Activated gamma-delta T cell (primary cell): ENCODE measurements around the gene CDY2B.
"Not testable (repeated sequence)": the region's sequence is repeated elsewhere in the genome, so short reads cannot be mapped to it uniquely, and the experiment has no call there.

Source experiments
- DNase-seq: peaks from one replicate; lab custom pipeline; 2025; lab: John Stamatoyannopoulos, UW
- total RNA-seq, 2 donors: gene quantifications; one replicate each; lab custom pipeline; 2026; lab: John Stamatoyannopoulos, UW

CDY2B gene, protein sequence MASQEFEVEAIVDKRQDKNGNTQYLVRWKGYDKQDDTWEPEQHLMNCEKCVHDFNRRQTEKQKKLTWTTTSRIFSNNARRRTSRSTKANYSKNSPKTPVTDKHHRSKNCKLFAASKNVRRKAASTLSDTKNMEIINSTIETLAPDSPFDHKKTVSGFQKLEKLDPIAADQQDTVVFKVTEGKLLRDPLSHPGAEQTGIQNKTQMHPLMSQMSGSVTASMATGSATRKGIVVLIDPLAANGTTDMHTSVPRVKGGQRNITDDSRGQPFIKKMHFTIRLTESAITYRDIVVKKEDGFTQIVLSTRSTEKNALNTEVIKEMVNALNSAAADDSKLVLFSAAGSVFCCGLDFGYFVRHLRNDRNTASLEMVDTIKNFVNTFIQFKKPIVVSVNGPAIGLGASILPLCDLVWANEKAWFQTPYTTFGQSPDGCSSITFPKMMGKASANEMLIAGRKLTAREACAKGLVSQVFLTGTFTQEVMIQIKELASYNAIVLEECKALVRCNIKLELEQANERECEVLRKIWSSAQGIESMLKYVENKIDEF
- 0 reads per million in 2 donors for total RNA-seq

DNA sequence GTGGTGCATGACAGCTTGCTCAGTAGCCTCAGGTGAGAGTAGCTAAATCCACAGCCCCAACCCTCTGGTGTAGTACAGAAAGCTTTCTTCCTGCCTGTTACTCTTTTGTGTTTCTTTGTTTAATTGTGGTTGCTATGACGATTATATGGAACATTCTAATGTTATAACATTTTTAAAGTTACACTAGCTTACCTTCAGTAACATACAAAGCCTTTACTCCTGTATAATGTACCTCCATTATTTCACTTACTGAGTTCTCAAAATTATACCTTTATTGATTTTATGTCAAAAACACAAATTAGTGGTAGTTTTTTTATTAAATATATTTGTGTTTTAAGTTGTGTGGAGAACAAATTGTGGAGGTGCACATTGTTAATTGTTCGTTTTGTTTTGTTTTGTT, at the start of gene CDY2B:
CDY2B (minus strand) TSS at position 101 of the 400 bp plus-strand sequence. CDS start 328 bp downstream, outside the sequence.
- DNase-seq: not testable (repeated sequence)

DNA sequence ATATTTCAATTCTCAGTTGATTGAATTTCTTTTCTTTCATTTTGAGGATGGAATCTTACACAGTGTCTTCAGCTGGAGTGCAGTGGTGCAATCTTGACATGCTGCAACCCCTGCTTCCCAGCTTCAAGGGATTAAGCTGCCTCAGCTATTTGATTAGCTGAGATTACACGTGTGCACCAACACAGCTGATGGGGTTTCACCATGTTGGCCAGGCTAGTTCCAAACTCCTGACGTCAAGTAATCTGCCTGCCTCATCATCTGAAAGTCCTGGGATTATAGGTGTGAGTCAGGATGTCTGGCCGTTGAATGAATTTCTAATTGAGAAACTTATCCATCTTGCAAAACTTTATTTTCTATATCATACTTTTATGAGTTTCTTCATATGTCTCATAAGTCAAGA, 28.0 kb upstream of the CDY2B start:
- DNase-seq: not testable (repeated sequence)

DNA sequence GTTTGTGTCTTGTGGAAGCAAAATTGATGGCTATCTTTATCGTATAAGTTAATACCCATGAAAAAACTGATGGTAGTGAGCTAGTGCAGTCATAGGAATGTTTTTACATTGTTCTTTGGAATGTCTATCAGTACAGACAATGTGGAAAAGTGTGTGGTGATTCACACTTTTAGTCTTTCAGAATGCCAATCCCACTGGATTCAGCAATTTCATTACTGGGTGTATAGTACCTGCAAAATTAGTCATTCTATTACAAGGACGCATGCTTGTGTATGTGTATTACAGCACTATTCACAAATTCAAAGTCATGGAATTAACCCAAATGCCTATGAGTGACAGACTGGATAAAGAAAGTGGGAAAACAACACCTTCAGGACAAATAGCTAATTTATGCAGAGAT, 27.3 kb upstream of the CDY2B start:
- DNase-seq: not testable (repeated sequence)

DNA sequence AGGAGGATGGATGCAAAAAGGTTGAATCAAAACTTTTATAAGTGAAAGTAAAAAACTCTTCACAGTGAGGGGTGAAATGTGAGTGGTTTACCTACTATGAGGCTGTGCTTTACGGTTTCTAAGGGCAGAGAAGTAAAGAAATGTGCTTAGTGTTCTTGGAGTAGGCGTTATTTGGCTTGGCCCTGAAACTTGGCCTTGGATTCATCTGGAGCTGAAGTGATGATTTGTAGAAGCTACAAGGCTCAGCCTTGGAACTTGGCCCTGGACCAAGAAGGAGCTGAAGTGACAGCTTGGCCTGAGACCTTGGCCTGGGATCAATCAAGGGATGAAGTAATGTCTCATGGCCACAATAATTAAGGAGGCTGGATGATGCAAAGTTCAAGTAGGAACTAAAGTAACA, 1.7 kb upstream of the CDY2B start:
- not testable (repeated sequence) for DNase-seq

DNA sequence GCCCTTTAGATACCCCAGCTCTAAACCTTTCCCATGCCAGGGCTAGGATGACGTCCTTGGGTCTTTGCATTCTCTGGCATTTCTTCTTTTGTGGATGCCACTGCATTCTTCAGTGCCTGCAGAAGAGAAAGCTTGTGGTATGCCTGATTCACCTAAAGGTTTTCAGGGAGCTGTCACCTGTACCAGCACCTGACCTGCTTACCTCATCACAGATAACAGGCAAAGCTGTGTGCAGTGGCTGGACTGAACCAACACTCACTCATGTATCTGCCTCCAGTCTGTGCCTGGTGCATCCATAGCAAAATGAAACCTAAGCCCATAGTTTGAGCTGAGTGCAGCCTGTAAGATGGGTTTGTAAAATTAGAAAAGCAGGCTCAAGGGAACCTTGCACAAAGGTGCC, 3.3 kb downstream of the CDY2B start:
- DNase-seq: not testable (repeated sequence)

DNA sequence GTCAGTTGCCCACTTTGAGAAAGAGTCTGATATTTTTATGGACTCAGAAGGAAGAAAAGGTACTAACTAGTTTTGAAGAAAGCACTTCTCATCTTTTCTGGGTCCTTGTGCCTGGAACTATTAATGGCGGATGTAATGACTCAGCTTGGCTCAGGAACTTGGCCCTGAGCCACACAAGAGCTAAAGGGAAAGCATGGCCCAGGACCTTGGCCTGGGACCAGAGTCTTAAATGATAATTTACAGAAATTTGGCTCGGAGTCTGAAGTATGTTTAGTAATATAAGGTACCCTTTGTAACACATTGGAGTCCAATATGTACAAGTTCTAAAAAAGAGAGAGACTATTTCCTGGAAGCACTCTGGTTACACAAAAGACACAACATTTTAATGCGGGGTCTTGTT, 4.6 kb downstream of the CDY2B start:
- not testable (repeated sequence) for DNase-seq

DNA sequence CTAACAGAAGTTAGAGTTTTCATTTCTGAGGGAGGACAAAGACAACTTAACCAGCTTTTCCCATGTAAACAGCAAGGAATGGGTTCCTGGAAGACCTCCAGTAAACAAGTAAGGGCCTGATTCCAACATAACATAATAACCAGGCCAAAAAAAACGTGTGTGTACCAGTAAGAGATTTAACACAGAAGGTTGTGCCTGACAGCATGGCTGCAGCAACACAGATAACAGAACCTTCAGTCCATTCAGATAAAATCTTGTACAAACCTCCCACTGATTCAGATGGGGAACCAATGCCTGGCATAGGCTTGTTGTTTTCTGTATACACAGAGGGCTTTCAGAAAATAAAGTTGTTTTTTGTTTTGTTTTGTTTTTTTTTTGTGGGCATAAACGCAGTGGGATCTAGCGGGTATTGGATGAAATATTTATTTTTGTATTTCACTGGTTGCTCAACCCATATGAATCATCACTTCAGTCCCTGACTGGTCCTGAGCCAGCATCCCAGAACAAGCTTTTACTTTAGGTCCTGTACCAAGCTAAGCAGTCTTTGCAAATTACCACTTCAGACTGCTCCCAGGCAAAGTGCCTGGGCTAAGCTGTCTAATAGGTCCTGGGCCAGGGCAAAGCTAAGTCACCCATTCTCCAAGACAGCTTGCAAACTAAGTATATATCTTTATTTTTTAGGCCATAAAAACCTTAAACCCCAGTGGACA, 8.7 kb downstream of the CDY2B start:
- DNase-seq: not testable (repeated sequence)

DNA sequence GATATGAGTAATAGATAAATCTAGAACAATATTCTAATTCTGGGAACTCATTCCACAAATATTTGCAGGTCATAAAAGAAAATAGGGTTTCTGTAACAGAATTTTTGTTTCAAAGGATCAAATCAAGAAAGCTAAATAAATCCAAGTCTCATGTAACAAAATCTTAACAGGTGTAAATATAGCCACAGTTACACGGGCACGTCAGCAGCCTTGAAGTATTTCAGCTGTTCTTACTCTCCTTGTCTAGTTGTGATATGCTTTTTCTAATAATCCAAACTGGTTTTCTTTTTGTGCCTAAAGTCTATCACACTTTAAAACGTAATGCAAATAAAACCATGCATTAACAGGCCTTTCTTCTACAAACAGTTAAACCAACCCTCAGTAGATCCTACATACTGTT, 9.3 kb downstream of the CDY2B start:
- DNase-seq: not testable (repeated sequence)

DNA sequence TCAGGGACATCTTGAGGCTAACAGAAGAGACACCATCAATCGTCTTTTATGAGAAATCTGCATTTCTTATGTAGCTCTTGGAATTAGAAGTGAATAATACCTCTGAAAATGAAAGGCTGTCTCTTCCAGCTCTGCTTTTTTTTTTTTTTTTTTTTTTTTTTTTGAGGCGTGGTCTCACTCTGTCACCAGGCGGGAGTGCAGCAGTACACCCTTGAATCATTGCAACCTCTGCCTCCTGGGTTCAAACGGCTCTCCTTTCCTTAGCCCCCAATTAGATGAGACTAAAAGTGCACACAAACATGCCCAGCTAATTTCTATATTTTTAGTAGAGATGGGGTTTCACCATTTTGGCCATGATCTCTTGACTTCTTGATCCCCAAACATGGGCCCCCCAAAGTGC, 12.2 kb downstream of the CDY2B start:
- DNase-seq: not testable (repeated sequence)

DNA sequence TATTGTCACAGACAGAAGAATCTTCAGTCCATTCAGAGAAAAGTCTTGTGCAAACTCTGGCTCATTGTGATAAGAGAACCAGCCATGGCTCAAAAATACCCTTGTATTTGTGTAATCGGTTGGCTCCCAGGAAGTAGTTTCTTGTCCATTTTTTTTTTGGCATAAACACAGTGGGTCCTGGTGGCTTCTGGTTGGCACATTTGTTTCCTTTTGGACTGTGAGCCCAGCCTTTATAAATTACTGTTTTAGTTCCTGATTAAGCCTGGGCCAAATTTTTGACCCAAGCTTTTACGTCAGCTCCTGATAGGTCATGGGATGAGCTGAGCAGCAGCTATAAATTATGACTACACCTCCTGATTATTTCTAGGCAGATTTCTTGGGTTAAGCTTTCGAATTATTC, 19.4 kb downstream of the CDY2B start:
- not testable (repeated sequence) for DNase-seq

DNA sequence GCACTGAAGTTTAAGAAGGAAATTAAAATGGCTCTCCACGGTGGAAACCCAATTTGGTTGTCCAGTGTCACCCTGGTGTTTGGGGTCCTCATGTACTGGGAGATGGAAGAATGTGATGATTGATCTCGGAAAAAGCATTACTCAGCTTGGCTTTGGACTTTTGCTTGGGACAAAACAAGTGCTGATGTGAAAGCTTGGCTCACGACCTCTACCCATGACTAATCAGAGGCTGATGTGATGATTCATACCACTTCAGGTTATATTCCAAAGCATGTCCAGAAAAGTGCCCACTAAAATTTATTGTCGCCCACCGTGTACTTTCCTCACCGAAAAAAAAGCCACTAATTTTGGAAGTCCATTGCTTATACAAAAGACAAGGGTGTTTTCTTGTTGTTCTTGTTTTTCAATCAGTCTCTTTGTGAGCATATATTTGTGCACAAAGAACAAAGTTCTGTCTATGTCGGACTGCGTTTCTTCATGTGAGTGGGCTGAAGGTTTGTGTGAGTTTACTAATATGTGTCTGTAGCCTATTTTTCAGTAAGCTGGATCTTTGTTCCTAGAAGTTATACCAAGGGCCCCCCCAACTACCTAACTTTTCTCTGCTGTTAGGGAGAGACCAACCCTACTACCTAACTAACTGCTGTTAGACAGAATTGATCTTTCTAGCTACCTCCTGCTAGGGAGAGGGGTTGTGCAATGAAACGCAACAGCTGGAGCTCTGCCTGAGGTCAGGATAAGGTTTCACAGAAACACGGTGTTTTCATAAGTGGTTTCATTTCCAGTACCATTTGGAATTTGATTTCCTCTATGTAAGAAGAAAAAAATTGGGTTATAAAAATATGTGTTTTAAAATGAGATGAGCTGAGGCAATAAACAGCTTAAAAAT, 22.8 kb downstream of the CDY2B start:
- not testable (repeated sequence) for DNase-seq

DNA sequence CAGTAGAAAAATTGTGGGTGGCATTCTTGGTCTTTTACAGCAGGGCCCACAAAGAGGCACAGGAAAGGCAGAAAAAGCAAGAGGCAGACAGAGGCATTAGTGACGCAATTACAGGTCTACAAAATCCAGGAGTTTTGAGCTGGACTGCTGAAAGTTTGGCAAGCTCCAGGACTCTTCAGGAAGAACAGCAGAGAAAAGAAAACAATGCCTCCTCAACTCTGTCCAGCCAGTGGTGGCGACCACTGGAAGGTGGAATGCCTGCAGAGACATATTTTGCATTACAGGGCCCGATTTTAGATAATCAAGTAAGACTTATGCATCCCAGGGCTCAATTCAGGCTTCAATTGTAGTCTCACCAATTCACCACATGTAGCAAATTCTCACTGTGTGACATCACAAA, 23.5 kb downstream of the CDY2B start:
- not testable (repeated sequence) for DNase-seq

DNA sequence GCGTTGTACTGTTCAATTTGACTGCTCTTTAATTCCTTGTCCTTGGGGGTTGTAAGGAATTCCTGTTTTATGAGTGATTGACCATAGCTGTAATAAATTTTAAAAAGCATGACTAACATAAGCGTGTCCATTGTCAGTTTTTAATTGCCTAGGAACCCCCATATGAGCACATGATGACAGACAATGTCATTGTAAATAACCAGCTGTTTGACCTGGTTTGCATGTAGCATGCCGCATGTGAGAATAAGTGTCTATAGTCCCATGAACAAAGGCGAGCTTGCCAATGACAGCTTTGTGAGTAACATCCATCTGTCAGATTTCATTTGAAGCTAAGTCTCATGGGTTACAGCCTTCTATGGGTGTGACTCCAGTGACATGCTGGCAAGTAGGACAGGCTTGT, 30.9 kb downstream of the CDY2B start:
- DNase-seq: not testable (repeated sequence)

DNA sequence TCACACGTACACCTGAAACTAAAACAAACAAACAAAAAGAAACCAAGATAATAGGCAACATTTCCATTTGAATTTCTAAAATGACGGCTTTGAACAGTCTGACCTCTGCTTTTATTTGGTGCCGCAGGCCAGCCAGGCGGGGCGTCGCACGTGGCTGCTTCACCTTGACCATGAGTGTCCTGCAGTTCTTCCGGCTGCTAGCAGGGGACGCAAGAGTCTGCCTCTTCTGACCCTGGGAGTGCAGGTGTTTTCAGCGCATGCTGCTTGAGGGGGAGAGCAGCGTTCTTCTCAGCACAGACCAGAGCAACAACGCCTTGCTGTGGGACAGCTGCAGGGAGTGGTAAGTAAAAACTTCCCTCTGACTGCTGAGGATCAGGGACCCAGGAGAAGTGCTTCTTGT, 47.9 kb downstream of the CDY2B start:
- DNase-seq: not testable (repeated sequence)
